Measurements from ENCODE around the gene ZPR1. TPM values are rescaled to one million over a fixed set of nuclear protein-coding genes. Genes with fewer than 3 reads are reported as not detected.
"Not testable (repeated sequence)": the region's sequence is repeated elsewhere in the genome, so short reads cannot be mapped to it uniquely, and the experiment has no call there.

ZPR1 gene
- total RNA-seq, 2 experiments from 2014 or later: 100 to 101 TPM

GRCh38 chr11:116771935-116772334, 15.9 kb downstream of the ZPR1 start:
- Mint-ChIP-seq H3K36me3 (peaks cover 33% of the 10 kb centered on the region), H3K27ac (peak overlapping the region; percentile 96), H3K4me3 (peak overlapping the region; percentile 98), H3K27me3 (no peaks in the 10 kb centered on the region), H3K4me1 (peaks cover 33% of the 10 kb centered on the region), H3K9me3 (no peaks in the 10 kb centered on the region)
- DNase-seq: no peak

- Mint-ChIP-seq H3K27me3 (no peaks in the 10 kb centered on the region), H3K9me3 (no peaks in the 10 kb centered on the region), H3K4me1 (peaks cover 8% of the 10 kb centered on the region), H3K36me3 (peaks cover 19% of the 10 kb centered on the region), H3K4me3 (no peak overlapping the region), H3K27ac (no peak overlapping the region)
- DNase-seq: no peak
Observed at GRCh38 chr11:116762132-116762531, 25.7 kb downstream of the ZPR1 start.

- H3K27ac Mint-ChIP-seq, H3K4me1 Mint-ChIP-seq, H3K27me3 Mint-ChIP-seq, H3K4me3 Mint-ChIP-seq, DNase-seq, H3K9me3 Mint-ChIP-seq: not testable (repeated sequence)
- H3K36me3 Mint-ChIP-seq: peaks cover 18% of the 10 kb centered on the region
Observed at GRCh38 chr11:116756044-116756443, 31.8 kb downstream of the ZPR1 start.

GRCh38 chr11:116750070-116750718, 37.6 kb downstream of the ZPR1 start:
- Mint-ChIP-seq H3K27me3 (no peaks in the 10 kb centered on the region), H3K4me1 (no peaks in the 10 kb centered on the region), H3K4me3 (no peak overlapping the region), H3K36me3 (peaks cover 14% of the 10 kb centered on the region), H3K27ac (no peak overlapping the region), H3K9me3 (no peaks in the 10 kb centered on the region)
- DNase-seq: no peak

GRCh38 chr11:116742104-116742503, 45.7 kb downstream of the ZPR1 start:
- Mint-ChIP-seq H3K4me3 (no peak overlapping the region), H3K27me3 (no peaks in the 10 kb centered on the region), H3K9me3 (no peaks in the 10 kb centered on the region), H3K36me3 (peaks cover 5% of the 10 kb centered on the region), H3K4me1 (peaks cover 4% of the 10 kb centered on the region), H3K27ac (no peak overlapping the region)
- no peak for DNase-seq

DNA sequence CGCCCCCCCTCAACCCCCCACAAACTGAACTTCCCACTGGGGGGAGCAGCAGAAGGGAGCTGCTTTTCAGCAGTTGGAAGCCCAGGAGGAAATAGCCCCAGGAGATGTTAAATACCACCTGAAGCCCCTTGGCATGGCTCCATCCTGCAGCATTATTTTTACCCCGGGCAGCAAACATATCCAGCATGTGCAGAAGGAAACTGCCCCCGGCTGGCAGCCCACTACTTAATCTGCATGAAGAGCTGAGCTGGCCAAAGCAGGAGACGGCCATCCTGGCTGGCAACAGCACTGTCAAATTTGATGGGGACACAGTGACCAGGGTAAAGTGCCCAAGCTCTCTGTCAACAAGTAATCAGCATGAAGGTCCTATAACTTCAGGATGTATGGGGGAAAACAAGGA, 47.1 kb downstream of the ZPR1 start:
- DNase-seq: no peak
- H3K9me3 Mint-ChIP-seq: no peaks in the 10 kb centered on the region
- H3K27me3 Mint-ChIP-seq: no peaks in the 10 kb centered on the region
- H3K4me3 Mint-ChIP-seq: no peak overlapping the region
- peaks cover 4% of the 10 kb centered on the region for H3K4me1 Mint-ChIP-seq
- H3K27ac Mint-ChIP-seq: no peak overlapping the region
- H3K36me3 Mint-ChIP-seq: peaks cover 3% of the 10 kb centered on the region

DNA sequence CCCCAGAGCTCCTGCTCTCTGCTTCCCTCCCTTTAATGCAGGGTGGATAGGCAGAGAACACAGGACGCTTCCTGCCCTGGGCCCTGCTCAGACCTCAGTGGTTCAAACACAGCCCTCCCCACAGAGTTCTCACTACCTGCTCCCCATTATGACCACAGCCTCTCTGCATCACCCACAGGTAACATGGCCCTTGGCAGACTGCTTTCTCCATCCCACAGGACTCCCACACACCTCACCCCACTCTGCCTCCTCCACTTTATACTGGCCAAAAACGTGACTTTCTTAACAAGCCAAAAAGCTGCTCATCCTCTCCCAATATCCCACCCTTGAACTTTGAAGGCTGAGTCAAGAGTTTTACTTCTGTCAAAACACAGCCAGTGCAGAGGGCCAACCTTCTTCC, 48.8 kb downstream of the ZPR1 start:
- DNase-seq: no peak
- Mint-ChIP-seq H3K27ac (no peak overlapping the region), H3K4me3 (no peak overlapping the region), H3K36me3 (no peaks in the 10 kb centered on the region), H3K4me1 (peaks cover 6% of the 10 kb centered on the region), H3K9me3 (no peaks in the 10 kb centered on the region), H3K27me3 (no peaks in the 10 kb centered on the region)

GRCh38 chr11:116736763-116737162, 51.1 kb downstream of the ZPR1 start:
- Mint-ChIP-seq H3K27me3 (no peaks in the 10 kb centered on the region), H3K4me1 (peaks cover 13% of the 10 kb centered on the region), H3K4me3 (no peak overlapping the region), H3K9me3 (no peaks in the 10 kb centered on the region), H3K27ac (no peak overlapping the region), H3K36me3 (no peaks in the 10 kb centered on the region)
- DNase-seq: no peak

DNA sequence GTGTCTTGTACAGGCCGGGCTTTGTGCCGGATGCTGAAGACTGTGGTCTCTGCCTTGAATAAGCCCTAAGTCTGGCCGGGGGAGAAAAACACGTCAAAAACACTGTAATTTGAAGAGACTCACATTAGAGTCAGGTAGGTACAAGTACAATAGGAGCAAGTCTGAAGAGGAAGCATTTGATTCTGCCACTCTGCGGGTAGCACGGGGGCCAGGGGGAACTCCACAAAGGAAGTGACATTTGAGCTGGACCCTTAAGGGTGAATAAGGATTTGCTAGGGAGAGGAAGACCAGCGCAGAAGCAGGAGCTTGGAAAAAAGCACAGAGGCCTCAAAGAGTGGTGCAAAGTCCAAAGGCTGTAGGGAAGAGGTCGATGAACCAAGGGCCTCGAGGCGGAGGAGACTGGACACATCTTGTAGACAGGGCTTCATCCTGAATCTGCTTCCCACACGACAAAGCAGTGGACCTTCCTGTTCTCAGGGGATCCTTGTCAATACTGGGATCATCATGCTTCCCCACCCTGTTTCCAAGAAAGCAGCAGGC, 53.8 kb downstream of the ZPR1 start:
- DNase-seq: no peak
- Mint-ChIP-seq H3K27me3 (no peaks in the 10 kb centered on the region), H3K27ac (no peak overlapping the region), H3K4me3 (no peak overlapping the region), H3K4me1 (peaks cover 13% of the 10 kb centered on the region), H3K36me3 (no peaks in the 10 kb centered on the region), H3K9me3 (no peaks in the 10 kb centered on the region)

GRCh38 chr11:116733043-116733755, 54.6 kb downstream of the ZPR1 start:
- Mint-ChIP-seq H3K9me3 (no peaks in the 10 kb centered on the region), H3K4me3 (no peak overlapping the region), H3K27ac (no peak overlapping the region), H3K36me3 (no peaks in the 10 kb centered on the region), H3K4me1 (peaks cover 13% of the 10 kb centered on the region), H3K27me3 (no peaks in the 10 kb centered on the region)
- DNase-seq: no peak

DNA sequence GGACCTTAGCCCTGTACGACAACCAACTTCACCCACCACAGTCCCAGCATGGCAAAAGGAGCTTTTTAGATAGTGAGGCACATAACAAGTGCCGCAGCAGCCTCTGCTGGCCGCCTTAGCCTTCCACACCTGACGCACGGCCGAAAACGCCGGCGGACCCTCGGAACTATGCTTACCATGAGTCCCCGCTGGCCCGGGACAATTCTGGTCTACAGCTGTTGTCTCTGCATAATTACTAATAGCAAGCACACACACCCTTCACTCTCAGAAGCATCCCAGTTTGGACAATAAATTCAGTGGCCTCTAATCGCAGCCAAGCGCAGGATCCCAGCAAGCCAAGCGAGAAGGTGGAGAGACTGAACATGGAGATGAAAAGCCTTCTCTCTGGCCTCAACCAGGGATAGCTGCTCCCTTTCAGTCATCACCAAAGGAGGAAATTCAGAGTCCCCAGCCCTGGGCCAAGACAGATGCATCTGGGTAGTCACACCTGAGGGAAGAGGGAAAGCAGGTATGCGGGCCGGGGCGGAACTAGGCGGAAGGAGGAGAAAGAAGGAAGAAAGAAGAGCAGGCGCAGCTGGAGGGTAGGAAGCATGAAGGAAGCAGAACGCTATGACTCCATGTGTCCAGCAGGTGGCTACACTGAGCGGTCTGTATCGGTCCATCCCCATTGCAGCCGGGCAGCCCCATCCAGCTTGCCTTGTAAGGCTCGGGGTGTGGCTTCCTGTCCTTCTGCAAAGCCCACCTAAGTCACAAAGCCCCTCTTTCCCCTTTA, 55.4 kb downstream of the ZPR1 start:
- no peaks in the 10 kb centered on the region for H3K9me3 Mint-ChIP-seq
- no peak overlapping the region for H3K4me3 Mint-ChIP-seq
- H3K27me3 Mint-ChIP-seq: no peaks in the 10 kb centered on the region
- DNase-seq: peak; percentile 54
- H3K27ac Mint-ChIP-seq: no peak overlapping the region
- H3K36me3 Mint-ChIP-seq: no peaks in the 10 kb centered on the region
- peaks cover 13% of the 10 kb centered on the region for H3K4me1 Mint-ChIP-seq

GRCh38 chr11:116731821-116732220, 56.0 kb downstream of the ZPR1 start:
- H3K27ac Mint-ChIP-seq: no peak overlapping the region
- H3K4me1 Mint-ChIP-seq: peaks cover 13% of the 10 kb centered on the region
- DNase-seq: no peak
- no peaks in the 10 kb centered on the region for H3K9me3 Mint-ChIP-seq
- H3K4me3 Mint-ChIP-seq: no peak overlapping the region
- H3K27me3 Mint-ChIP-seq: no peaks in the 10 kb centered on the region
- H3K36me3 Mint-ChIP-seq: no peaks in the 10 kb centered on the region

DNA sequence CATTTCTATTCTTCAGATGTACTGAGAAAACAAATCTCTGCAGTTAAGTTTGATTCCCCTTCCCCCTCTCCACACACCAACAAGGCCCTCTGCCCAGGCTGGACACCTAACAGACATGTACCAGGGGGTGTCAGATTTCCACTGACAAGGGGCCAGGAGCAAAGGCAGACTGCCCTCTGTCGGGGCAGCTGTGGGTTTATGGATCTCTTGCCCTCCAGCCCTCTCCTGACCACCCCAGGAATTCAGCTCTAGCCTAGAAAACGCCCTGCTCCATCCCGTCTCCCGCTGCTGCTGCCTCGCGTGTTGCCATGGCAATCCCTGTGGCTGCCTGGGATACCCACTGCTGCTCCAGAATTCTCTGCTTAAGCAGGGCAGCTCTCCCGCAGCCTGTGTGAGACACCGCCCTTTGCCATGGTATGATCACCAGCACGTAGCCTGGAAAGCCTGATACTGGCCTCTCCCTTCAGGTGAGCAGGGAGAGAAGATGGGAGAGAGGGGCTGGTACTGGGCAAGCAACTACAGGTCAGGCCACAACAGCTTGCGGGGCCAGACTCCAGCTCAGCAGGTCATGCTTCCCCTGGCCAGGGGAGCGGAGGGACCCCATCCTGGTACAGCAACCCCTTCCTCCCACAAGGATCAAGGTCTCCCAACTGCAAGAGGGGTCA, 56.6 kb downstream of the ZPR1 start:
- no peak overlapping the region for H3K4me3 Mint-ChIP-seq
- H3K36me3 Mint-ChIP-seq: no peaks in the 10 kb centered on the region
- H3K4me1 Mint-ChIP-seq: peaks cover 13% of the 10 kb centered on the region
- H3K27ac Mint-ChIP-seq: no peak overlapping the region
- DNase-seq: no peak
- no peaks in the 10 kb centered on the region for H3K9me3 Mint-ChIP-seq
- no peaks in the 10 kb centered on the region for H3K27me3 Mint-ChIP-seq

- H3K4me3 Mint-ChIP-seq: no peak overlapping the region
- H3K9me3 Mint-ChIP-seq: no peaks in the 10 kb centered on the region
- H3K4me1 Mint-ChIP-seq: peaks cover 13% of the 10 kb centered on the region
- no peaks in the 10 kb centered on the region for H3K36me3 Mint-ChIP-seq
- H3K27ac Mint-ChIP-seq: no peak overlapping the region
- no peak for DNase-seq
- no peaks in the 10 kb centered on the region for H3K27me3 Mint-ChIP-seq
Observed at GRCh38 chr11:116730601-116731000, 57.2 kb downstream of the ZPR1 start.

DNA sequence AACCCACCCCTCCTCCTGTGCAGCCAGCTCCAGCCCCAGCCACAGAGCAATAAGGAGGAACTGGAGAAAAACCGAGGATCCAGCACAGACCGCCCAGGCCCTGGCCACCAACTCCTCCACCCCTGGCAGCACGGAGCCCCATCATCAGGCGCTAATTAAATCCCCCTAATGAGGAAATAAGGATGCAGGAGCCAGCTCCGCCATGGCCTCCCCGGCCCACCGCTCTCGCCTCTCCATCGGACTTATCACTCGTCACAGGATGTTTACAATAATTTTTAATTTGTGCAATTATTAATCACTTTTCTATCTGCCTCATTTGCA, 57.6 kb downstream of the ZPR1 start:
- H3K36me3 Mint-ChIP-seq: no peaks in the 10 kb centered on the region

More for the DNA sequence above, 57.6 kb downstream of the ZPR1 start:
- no peak overlapping the region for H3K27ac Mint-ChIP-seq
- DNase-seq: no peak
- no peak overlapping the region for H3K4me3 Mint-ChIP-seq
- no peaks in the 10 kb centered on the region for H3K9me3 Mint-ChIP-seq
- H3K27me3 Mint-ChIP-seq: no peaks in the 10 kb centered on the region
- H3K4me1 Mint-ChIP-seq: peaks cover 13% of the 10 kb centered on the region

Measured in activated naive CD8-positive, alpha-beta T cell treated with anti-CD3 and anti-CD28 coated beads for 36 hours (primary cell).